Endothelial cell of umbilical vein (primary cell): ENCODE data around the gene EMX1.

ENCODE experiments used
- CTCF ChIP-seq, 2 donors: IDR thresholded peaks; 1 replicate in 1 of 2; 2 replicates in 1 of 2; pipeline ENCODE4 v1.5.1; 2011; ENCODE audit warnings: low read length in 2 of 2, mild to moderate bottlenecking in 2 of 2, moderate library complexity in 2 of 2, control low read depth in 1 of 2, inconsistent platforms in 1 of 2, low read depth in 1 of 2; ENCODE audit not compliant: insufficient read depth in 1 of 2; ENCODE audit errors: extremely low read depth in 1 of 2
- POLR2A ChIP-seq: IDR thresholded peaks from 2 replicates; pipeline ENCODE4 v1.6.1; 2012; ENCODE audit warnings: low read depth, mild to moderate bottlenecking, control low read depth, low read length

DNA sequence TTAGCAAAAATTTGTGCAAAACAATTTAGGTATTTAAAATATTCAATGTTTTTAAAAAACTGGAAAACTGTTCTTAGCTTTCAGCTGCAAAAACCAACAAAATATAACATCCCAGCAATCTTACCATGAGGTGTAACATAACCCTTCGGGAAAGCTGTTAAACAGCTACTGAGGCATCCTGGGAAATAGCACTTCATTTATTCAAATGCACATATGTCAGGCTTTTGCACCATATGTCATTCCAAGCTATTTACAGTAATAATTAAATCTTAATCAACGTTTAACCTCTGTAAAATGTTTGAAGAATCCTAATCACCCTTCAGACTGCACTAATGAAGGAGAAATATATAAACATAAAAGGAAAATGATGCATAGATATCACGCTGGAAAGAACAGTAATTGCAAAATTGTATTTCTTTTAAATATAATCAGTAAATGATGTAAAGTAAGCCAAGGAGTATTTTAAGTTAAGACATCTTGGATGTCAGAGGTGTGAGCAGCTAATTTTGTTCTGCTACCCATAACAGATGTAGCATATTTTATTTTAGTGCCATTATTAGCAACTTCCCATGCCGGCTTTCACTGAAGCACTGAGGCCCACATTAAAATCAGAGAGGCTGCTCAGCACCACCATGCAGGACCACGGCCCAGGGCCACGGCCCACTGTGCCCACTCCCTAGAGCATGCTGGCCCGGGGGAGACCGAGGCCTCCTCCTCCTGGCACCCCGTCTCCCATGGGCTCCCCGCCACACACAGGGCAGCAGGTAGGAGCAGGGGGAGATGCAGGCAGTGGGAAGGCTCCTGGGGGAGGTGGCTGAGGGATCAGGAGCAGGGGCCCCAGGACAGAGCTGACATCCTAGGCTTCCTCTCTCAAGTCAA, 30.9 kb downstream of the EMX1 start:
- TF ChIP-seq POLR2A (no peak), CTCF (IDR thresholded peaks at IDR 0.05; ENCODE audit: extremely low read depth in 1 of 2, insufficient read depth in 1 of 2, low read depth in 1 of 2, low read length in 2 of 2) (no peak)
